Right lobe of liver (tissue), 5 donors: ENCODE data around the gene JAG1. TPM values are rescaled to one million over a fixed set of nuclear protein-coding genes. Genes with fewer than 3 reads are reported as not detected.

Experiments used
- microRNA-seq, 2 donors: library from miRNA; unstranded; fragments of <30 nt; microRNA quantifications; one replicate each; pipeline ENCODE4, GENCODE V29; 2019 to 2020
- small RNA-seq, 2 experiments: library from RNA; depleted of rRNA; stranded (forward); fragments of <200 nt; gene quantifications; one replicate each; pipeline ENCODE3, GENCODE V24; 2016
- total RNA-seq, 6 experiments: library from RNA; depleted of rRNA in 2 of 6; stranded (reverse); fragments of >200 nt in 2 of 6; fragmentation: NEBNext Ultra II Directional in 3 of 6; extraction: Animal tissue kit (Norgen Biotek cat#: 25700) in 3 of 6; gene quantifications; one replicate each; pipeline versions ENCODE4 v1.1.0 to v1.2.4, GENCODE V29; 2016 to 2023
- donor health status: DM: no; HTN: no; CAD: no.
- donor health status: DM: no; HTN: no; CAD: no.
- donor health status: DM: no; HTN: yes; CAD: no.
- donor health status: DM: no; HTN: yes; CAD: no.

The JAG1 gene
- total RNA-seq, 6 experiments from 2014 or later: 3.1 to 8.5 (median 6.7) TPM

Small RNA genes lying within 50 kb of the gene (microRNA-seq; reads per million reads assigned to microRNA genes)
- gene MIR6870: 0 reads per million in 2 donors

Small RNA genes lying within 50 kb of the gene (small RNA-seq; reads per million reads assigned to genes)
- gene MIR6870: 0 reads per million in 2 experiments

Other genes starting within 250 kb of the JAG1 start
- gene MKKS, start 239.8 kb downstream of the JAG1 start, total RNA-seq: 10 to 100 TPM; 11.4 to 17.6 (median 12.1) TPM
- 1 to 10 TPM; 2.0 to 4.0 (median 3.5) TPM for gene SLX4IP, start 238.7 kb downstream of the JAG1 start, total RNA-seq